Activated CD4-positive, alpha-beta T cell treated with anti-CD3 and anti-CD28 coated beads for 36 hours (primary cell): ENCODE data around the gene CCDC85A. TPM values are rescaled to one million over a fixed set of nuclear protein-coding genes. Genes with fewer than 3 reads are reported as not detected.

Experiments used
- ATAC-seq: fragments of 200-7000 bp; cut with Tn5 transposase; one replicate; pipeline ENCODE4 v1.10.0; 2021; ENCODE audit warnings: mild to moderate bottlenecking, moderate library complexity
- CTCF ChIA-PET: fragments of 350-600 bp; sonication (Branson Sonifier 250); formaldehyde crosslinking; loops from one replicate; lab custom pipeline; 2021; ENCODE audit warnings: antibody characterized with exemption; lab: Charles Lee
- POLR2A ChIA-PET: fragments of 350-600 bp; sonication (Branson Sonifier 250); formaldehyde crosslinking; loops from one replicate; lab custom pipeline; 2021; ENCODE audit warnings: antibody characterized with exemption, inconsistent platforms; lab: Charles Lee
- DNase-seq: peaks from one replicate; pipeline ENCODE4 v3.0.0-alpha.2; 2020
- H3K27ac Mint-ChIP-seq: one replicate; pipeline ENCODE4 v1.8.0; 2021; ENCODE audit warnings: mixed read lengths
- H3K27me3 Mint-ChIP-seq: one replicate; pipeline ENCODE4 v1.8.0; 2021; ENCODE audit warnings: mixed read lengths
- H3K36me3 Mint-ChIP-seq: one replicate; pipeline ENCODE4 v1.8.0; 2021; ENCODE audit warnings: low read depth, mixed read lengths
- H3K4me1 Mint-ChIP-seq: one replicate; pipeline ENCODE4 v1.8.0; 2021; ENCODE audit warnings: mixed read lengths
- H3K4me3 Mint-ChIP-seq: one replicate; pipeline ENCODE4 v1.8.0; 2021; ENCODE audit warnings: mild to moderate bottlenecking, moderate library complexity, mixed read lengths
- H3K9me3 Mint-ChIP-seq: one replicate; pipeline ENCODE4 v1.8.0; 2021; ENCODE audit warnings: low read depth, mixed read lengths
- intact Hi-C, 2 experiments: fragments of 100-400 bp; cut with DNase I in 1 of 2; cut with micrococcal nuclease in 1 of 2; formaldehyde crosslinking; loops; one replicate each; pipeline versions ENCODE4 v1.14.2 to v1.15.1; 2022 to 2024; cut with DNase I, micrococcal nuclease
- total RNA-seq, 2 experiments: library from RNA; stranded (reverse); gene quantifications; one replicate each; pipeline ENCODE4 v1.2.3, GENCODE V29; 2021

CCDC85A gene
- total RNA-seq, 2 experiments from 2014 or later, result not detected

GRCh38 chr2:56244506-56244905 lies 60.7 kb downstream of the CCDC85A start:
- ChIA-PET POLR2A (no interaction called here), CTCF (interaction anchor here (0.7 kb wide), 1 partner anchor 148 kb away, joined by 3 read pairs; no protein-coding TSS in a partner anchor)
- peaks cover 1% of the 10 kb centered on the region for H3K27me3 Mint-ChIP-seq
- peaks cover 8% of the 10 kb centered on the region for H3K9me3 Mint-ChIP-seq
- ATAC-seq (no peak), DNase-seq (no peak)
- no peaks in the 10 kb centered on the region for H3K4me1 Mint-ChIP-seq
- no peak overlapping the region for H3K4me3 Mint-ChIP-seq
- H3K36me3 Mint-ChIP-seq, result no peaks in the 10 kb centered on the region
- intact Hi-C loops, result no loop called here
- no peak overlapping the region for H3K27ac Mint-ChIP-seq

GRCh38 chr2:56244911-56245530 lies 61.2 kb downstream of the CCDC85A start:
- Mint-ChIP-seq H3K36me3 (no peaks in the 10 kb centered on the region), H3K9me3 (peaks cover 8% of the 10 kb centered on the region), H3K27ac (no peak overlapping the region), H3K4me1 (no peaks in the 10 kb centered on the region), H3K27me3 (peaks cover 1% of the 10 kb centered on the region), H3K4me3 (no peak overlapping the region)
- ChIA-PET POLR2A (no interaction called here), CTCF (interaction anchor here (0.7 kb wide), 1 partner anchor 147 kb away, joined by 3 read pairs; no protein-coding TSS in a partner anchor)
- no peak for ATAC-seq
- intact Hi-C loops, result no loop called here
- DNase-seq, result no peak

DNA sequence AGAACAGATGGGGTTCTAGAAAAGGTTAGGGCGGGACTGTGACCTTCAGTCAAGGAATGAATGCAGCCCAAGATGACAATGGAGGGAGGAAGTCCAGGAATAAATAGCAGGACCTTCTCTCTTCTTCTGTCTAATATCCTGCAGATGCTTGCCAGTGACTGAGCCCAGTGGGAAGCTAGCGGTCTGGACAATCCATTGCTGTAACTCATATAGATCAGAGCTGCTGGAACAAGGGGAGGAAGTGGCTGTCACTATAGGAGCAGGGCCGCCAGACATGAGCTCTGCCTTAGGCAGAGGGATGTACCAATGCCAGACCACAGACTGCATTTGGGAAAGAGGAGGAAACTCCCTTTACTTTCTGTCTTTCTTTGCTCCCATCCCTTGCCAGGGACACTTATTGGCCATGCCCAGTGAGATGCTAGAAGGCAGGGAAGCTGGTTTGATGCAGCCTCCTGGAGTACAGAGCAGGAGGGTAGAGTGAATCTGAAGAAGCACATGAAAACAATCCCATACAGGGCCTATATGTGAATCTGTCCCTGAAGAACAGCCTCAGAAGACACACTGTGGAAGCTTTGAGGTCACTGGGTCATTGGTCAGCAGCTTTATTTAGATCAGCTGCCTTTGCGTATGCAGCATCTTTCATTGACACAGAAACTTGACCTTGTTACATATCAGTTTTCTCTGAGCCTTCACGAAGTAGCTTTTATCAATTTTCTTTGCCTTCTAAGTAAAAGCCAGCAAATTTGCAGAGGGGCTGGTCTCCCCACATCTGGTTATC lies 65.4 kb downstream of the CCDC85A start:
- intact Hi-C loops, result no loop called here
- Mint-ChIP-seq H3K27ac (no peak overlapping the region), H3K9me3 (peaks cover 1% of the 10 kb centered on the region), H3K36me3 (no peaks in the 10 kb centered on the region), H3K4me3 (no peak overlapping the region), H3K27me3 (peaks cover 1% of the 10 kb centered on the region), H3K4me1 (no peaks in the 10 kb centered on the region)
- POLR2A ChIA-PET, result no interaction called here
- DNase-seq (no peak), ATAC-seq (no peak)
- CTCF ChIA-PET, result no interaction called here

- DNase-seq (no peak), ATAC-seq (no peak)
- Mint-ChIP-seq H3K4me1 (no peaks in the 10 kb centered on the region), H3K27ac (no peak overlapping the region), H3K27me3 (peaks cover 1% of the 10 kb centered on the region), H3K4me3 (no peak overlapping the region), H3K9me3 (no peaks in the 10 kb centered on the region), H3K36me3 (no peaks in the 10 kb centered on the region)
- ChIA-PET CTCF (no interaction called here), POLR2A (no interaction called here)
- intact Hi-C loops, result no loop called here
Measured at GRCh38 chr2:56250153-56250729, 66.5 kb downstream of the CCDC85A start.

GRCh38 chr2:56260415-56260814 lies 76.6 kb downstream of the CCDC85A start:
- CTCF ChIA-PET, result no interaction called here
- Mint-ChIP-seq H3K27ac (no peak overlapping the region), H3K9me3 (no peaks in the 10 kb centered on the region), H3K4me1 (no peaks in the 10 kb centered on the region), H3K27me3 (no peaks in the 10 kb centered on the region), H3K36me3 (no peaks in the 10 kb centered on the region), H3K4me3 (no peak overlapping the region)
- DNase-seq, result no peak
- ATAC-seq, result no peak
- POLR2A ChIA-PET, result no interaction called here
- intact Hi-C loops, result no loop called here

- ChIA-PET CTCF (no interaction called here), POLR2A (no interaction called here)
- no peak overlapping the region for H3K4me3 Mint-ChIP-seq
Measured at GRCh38 chr2:56262241-56262640, 78.5 kb downstream of the CCDC85A start.

GRCh38 chr2:56263876-56264275 lies 80.1 kb downstream of the CCDC85A start:
- no peaks in the 10 kb centered on the region for H3K9me3 Mint-ChIP-seq
- ATAC-seq, result no peak
- no peak for DNase-seq
- H3K27me3 Mint-ChIP-seq, result peaks cover 1% of the 10 kb centered on the region
- ChIA-PET CTCF (interaction anchor here (0.6 kb wide), 1 partner anchor 147 kb away, joined by 4 read pairs; no protein-coding TSS in a partner anchor), POLR2A (no interaction called here)
- intact Hi-C loops, result no loop called here
- no peaks in the 10 kb centered on the region for H3K36me3 Mint-ChIP-seq
- H3K4me1 Mint-ChIP-seq, result no peaks in the 10 kb centered on the region
- H3K27ac Mint-ChIP-seq, result no peak overlapping the region
- no peak overlapping the region for H3K4me3 Mint-ChIP-seq

More at GRCh38 chr2:56262241-56262640, 78.5 kb downstream of the CCDC85A start:
- no peak overlapping the region for H3K27ac Mint-ChIP-seq
- peaks cover 1% of the 10 kb centered on the region for H3K27me3 Mint-ChIP-seq
- intact Hi-C loops, result no loop called here
- no peaks in the 10 kb centered on the region for H3K4me1 Mint-ChIP-seq
- H3K36me3 Mint-ChIP-seq, result no peaks in the 10 kb centered on the region
- no peak for ATAC-seq
- DNase-seq, result no peak
- no peaks in the 10 kb centered on the region for H3K9me3 Mint-ChIP-seq

DNA sequence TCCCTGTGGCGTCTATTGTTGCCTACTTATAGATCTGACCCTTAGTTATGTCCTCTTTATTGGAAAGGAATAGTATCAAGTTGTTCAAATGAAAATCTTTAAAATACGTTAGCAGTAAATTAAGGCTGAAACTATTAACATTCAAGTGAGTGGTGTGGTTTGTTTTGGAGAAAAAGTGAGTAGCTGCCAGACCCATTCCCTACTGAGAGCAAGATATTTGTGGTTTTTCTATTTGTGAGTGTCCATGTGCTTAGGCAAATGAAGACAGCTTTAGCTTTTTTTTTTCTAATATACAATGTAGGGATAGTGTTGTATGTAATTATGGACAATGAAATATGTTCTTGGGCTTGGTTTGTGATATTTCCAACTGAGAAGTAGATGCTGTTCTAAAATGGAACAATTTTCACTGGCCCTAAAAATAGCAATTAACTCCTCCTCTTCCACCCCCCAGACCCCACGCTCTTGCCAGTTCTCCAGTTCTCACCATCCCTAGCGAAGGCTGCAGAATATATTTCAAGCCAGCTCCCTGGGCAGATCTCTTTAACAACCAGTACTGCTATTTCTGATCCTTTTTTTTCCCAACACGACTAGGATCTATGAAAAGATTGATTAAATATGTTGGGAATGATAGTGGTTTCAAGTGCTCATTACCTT lies 83.1 kb downstream of the CCDC85A start:
- H3K27ac Mint-ChIP-seq, result no peak overlapping the region
- H3K27me3 Mint-ChIP-seq, result peaks cover 3% of the 10 kb centered on the region
- H3K4me3 Mint-ChIP-seq, result no peak overlapping the region
- ChIA-PET POLR2A (no interaction called here), CTCF (no interaction called here)
- intact Hi-C loops, result no loop called here
- no peaks in the 10 kb centered on the region for H3K4me1 Mint-ChIP-seq
- no peaks in the 10 kb centered on the region for H3K9me3 Mint-ChIP-seq
- no peaks in the 10 kb centered on the region for H3K36me3 Mint-ChIP-seq
- no peak for DNase-seq
- ATAC-seq, result no peak

DNA sequence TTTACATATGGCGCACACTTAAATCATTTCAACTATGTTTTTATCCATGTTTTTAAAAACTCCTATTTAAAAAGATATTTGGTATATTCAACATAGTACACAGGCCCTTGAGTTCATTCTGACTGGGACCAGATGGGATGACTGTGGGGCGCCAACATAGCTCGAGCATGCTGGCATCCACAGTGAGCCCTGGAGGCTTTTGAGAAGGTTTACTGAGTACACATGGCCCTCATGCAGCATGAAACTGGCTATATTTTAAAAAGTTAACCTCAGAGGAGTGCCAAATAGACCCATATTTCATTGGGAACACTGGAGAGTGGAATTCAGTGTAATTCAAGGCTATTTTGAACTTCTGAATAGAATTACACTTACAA lies 83.6 kb downstream of the CCDC85A start:
- Mint-ChIP-seq H3K4me1 (no peaks in the 10 kb centered on the region), H3K27me3 (peaks cover 3% of the 10 kb centered on the region), H3K36me3 (no peaks in the 10 kb centered on the region), H3K27ac (no peak overlapping the region), H3K9me3 (no peaks in the 10 kb centered on the region), H3K4me3 (no peak overlapping the region)
- ChIA-PET POLR2A (no interaction called here), CTCF (no interaction called here)
- no peak for DNase-seq
- ATAC-seq, result no peak
- intact Hi-C loops, result no loop called here

DNA sequence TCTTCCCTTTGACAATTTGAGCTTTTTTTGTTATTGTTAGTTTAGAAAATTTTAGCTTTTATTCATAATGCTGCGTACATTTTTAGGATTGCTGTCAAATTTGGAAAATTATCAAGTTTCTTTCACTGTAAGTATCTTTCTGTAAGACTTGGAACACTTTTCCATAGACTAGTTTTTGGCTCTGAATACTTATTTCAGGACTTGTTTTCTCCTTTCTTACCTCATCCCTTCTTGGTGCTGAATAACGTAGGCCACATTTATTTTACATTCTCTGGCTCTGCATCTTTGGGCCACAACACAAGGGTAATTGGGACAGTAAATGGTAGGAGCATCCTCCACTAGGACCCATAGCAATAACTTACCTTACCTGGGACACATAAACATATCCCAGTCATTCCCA lies 85.1 kb downstream of the CCDC85A start:
- H3K27me3 Mint-ChIP-seq, result peaks cover 3% of the 10 kb centered on the region
- intact Hi-C loops, result no loop called here
- CTCF ChIA-PET, result no interaction called here
- no peak for DNase-seq
- no peak for ATAC-seq
- H3K9me3 Mint-ChIP-seq, result no peaks in the 10 kb centered on the region
- no peak overlapping the region for H3K27ac Mint-ChIP-seq
- POLR2A ChIA-PET, result no interaction called here
- no peaks in the 10 kb centered on the region for H3K4me1 Mint-ChIP-seq
- no peak overlapping the region for H3K4me3 Mint-ChIP-seq
- H3K36me3 Mint-ChIP-seq, result no peaks in the 10 kb centered on the region

GRCh38 chr2:56271275-56271674 lies 87.5 kb downstream of the CCDC85A start:
- DNase-seq, result no peak
- intact Hi-C loops, result no loop called here
- H3K36me3 Mint-ChIP-seq, result no peaks in the 10 kb centered on the region

More at GRCh38 chr2:56271275-56271674, 87.5 kb downstream of the CCDC85A start:
- peaks cover 3% of the 10 kb centered on the region for H3K27me3 Mint-ChIP-seq
- POLR2A ChIA-PET, result interaction anchor here (0.6 kb wide), 1 partner anchor 794 kb away, joined by 3 read pairs; no protein-coding TSS in a partner anchor
- no peak for ATAC-seq
- CTCF ChIA-PET, result interaction anchor here (0.6 kb wide), 1 partner anchor 1226 kb away, joined by 5 read pairs; no protein-coding TSS in a partner anchor
- H3K9me3 Mint-ChIP-seq, result no peaks in the 10 kb centered on the region
- H3K27ac Mint-ChIP-seq, result no peak overlapping the region
- H3K4me1 Mint-ChIP-seq, result no peaks in the 10 kb centered on the region
- H3K4me3 Mint-ChIP-seq, result no peak overlapping the region
